ENCODE measurements around the gene MYZAP. TPM values are rescaled to one million over a fixed set of nuclear protein-coding genes. Genes with fewer than 3 reads are reported as not detected.

MYZAP gene
- total and polyA plus RNA-seq, 3 donors from 2014 or later, result 3.3 to 6.8 (median 5.6) TPM

- H3K4me1 ChIP-seq, result peaks cover 8% of the 10 kb centered on the region
- TF ChIP-seq CTCF (IDR thresholded peaks at IDR 0.05) (no peak), POLR2A (IDR thresholded peaks at IDR 0.05) (no peak)
- H3K9me3 ChIP-seq, result no peaks in the 10 kb centered on the region
- no peaks in the 10 kb centered on the region for H3K36me3 ChIP-seq (ENCODE audit: low read depth, missing control alignments)
- H3K27me3 ChIP-seq, result no peaks in the 10 kb centered on the region
- no peak for DNase-seq
- H3K4me3 ChIP-seq, result no peak overlapping the region
- 50 to 61% methylated on average over 4 of the region's 4 CpGs for WGBS, 2 donors
- H3K27ac ChIP-seq, result peak overlapping the region; percentile 15 to 34
- intact Hi-C loops (cut with DNase I; ENCODE audit: low total_unique reads), result loop anchor here (10.0 kb wide), 1 partner anchor 310 kb away; no protein-coding TSS in a partner anchor
Measured at GRCh38 chr15:57554812-57555179, 36.9 kb upstream of the MYZAP start.

GRCh38 chr15:57555270-57555669, 36.4 kb upstream of the MYZAP start:
- 61 to 90% methylated on average over 3 of the region's 3 CpGs for WGBS, 2 donors
- Histone ChIP-seq H3K4me3 (no peak overlapping the region), H3K9me3 (no peaks in the 10 kb centered on the region), H3K27me3 (no peaks in the 10 kb centered on the region), H3K36me3 (ENCODE audit: low read depth, missing control alignments) (no peaks in the 10 kb centered on the region), H3K4me1 (peaks cover 8% of the 10 kb centered on the region), H3K27ac (peak overlapping the region in 1 of 2 donors; percentile 15)
- intact Hi-C loops (cut with DNase I; ENCODE audit: low total_unique reads), result loop anchor here (10.0 kb wide), 1 partner anchor 310 kb away; no protein-coding TSS in a partner anchor
- no peak for DNase-seq
- no peak for TF ChIP-seq POLR2A (IDR thresholded peaks at IDR 0.05)
- TF ChIP-seq CTCF (IDR thresholded peaks at IDR 0.05), result no peak

GRCh38 chr15:57556040-57556439, 35.7 kb upstream of the MYZAP start:
- intact Hi-C loops (cut with DNase I; ENCODE audit: low total_unique reads), result loop anchor here (10.0 kb wide), 1 partner anchor 309 kb away; no protein-coding TSS in a partner anchor
- Histone ChIP-seq H3K4me1 (peaks cover 8% of the 10 kb centered on the region), H3K27me3 (no peaks in the 10 kb centered on the region), H3K27ac (no peak overlapping the region), H3K4me3 (no peak overlapping the region), H3K36me3 (ENCODE audit: low read depth, missing control alignments) (no peaks in the 10 kb centered on the region), H3K9me3 (no peaks in the 10 kb centered on the region)
- WGBS, 2 donors, result 89 to 95% methylated on average over 9 of the region's 9 CpGs
- DNase-seq, result no peak
- no peak for TF ChIP-seq POLR2A (IDR thresholded peaks at IDR 0.05)
- no peak for TF ChIP-seq CTCF (IDR thresholded peaks at IDR 0.05)

GRCh38 chr15:57557267-57557666, 34.4 kb upstream of the MYZAP start:
- no peak for DNase-seq
- WGBS, 2 donors, result 94 to 97% methylated on average over 3 of the region's 3 CpGs
- TF ChIP-seq CTCF (IDR thresholded peaks at IDR 0.05), result no peak
- TF ChIP-seq POLR2A (IDR thresholded peaks at IDR 0.05), result no peak
- Histone ChIP-seq H3K4me3 (no peak overlapping the region), H3K27ac (no peak overlapping the region), H3K36me3 (ENCODE audit: low read depth, missing control alignments) (no peaks in the 10 kb centered on the region), H3K4me1 (peaks cover 12% of the 10 kb centered on the region), H3K9me3 (no peaks in the 10 kb centered on the region), H3K27me3 (no peaks in the 10 kb centered on the region)
- intact Hi-C loops (cut with DNase I; ENCODE audit: low total_unique reads), result loop anchor here (10.0 kb wide), 1 partner anchor 308 kb away; no protein-coding TSS in a partner anchor

- DNase-seq, result no peak
- H3K27me3 ChIP-seq, result no peaks in the 10 kb centered on the region
- 92 to 95% methylated on average over 6 of the region's 6 CpGs for WGBS, 2 donors
- TF ChIP-seq CTCF (IDR thresholded peaks at IDR 0.05), result no peak
- TF ChIP-seq POLR2A (IDR thresholded peaks at IDR 0.05), result no peak
- H3K4me1 ChIP-seq, result peaks cover 12% of the 10 kb centered on the region
- intact Hi-C loops (cut with DNase I; ENCODE audit: low total_unique reads), result loop anchor here (10.0 kb wide), 1 partner anchor 307 kb away; no protein-coding TSS in a partner anchor
- H3K36me3 ChIP-seq (ENCODE audit: low read depth, missing control alignments), result no peaks in the 10 kb centered on the region
- no peaks in the 10 kb centered on the region for H3K9me3 ChIP-seq
- no peak overlapping the region for H3K4me3 ChIP-seq
- no peak overlapping the region for H3K27ac ChIP-seq
Measured at GRCh38 chr15:57557810-57558209, 33.9 kb upstream of the MYZAP start.
